GM19351 (cell line): Measurements from ENCODE around the gene GON4L.
"Not testable (repeated sequence)": the region's sequence is repeated elsewhere in the genome, so short reads cannot be mapped to it uniquely, and the experiment has no call there.

Source experiments
- ATAC-seq: cut with Tn5 transposase; IDR thresholded peaks from one replicate; pipeline ENCODE4 v1.9.1; 2021; ENCODE audit warnings: mild to moderate bottlenecking, moderate library complexity; ENCODE audit not compliant: unreplicated experiment

GON4L gene

DNA sequence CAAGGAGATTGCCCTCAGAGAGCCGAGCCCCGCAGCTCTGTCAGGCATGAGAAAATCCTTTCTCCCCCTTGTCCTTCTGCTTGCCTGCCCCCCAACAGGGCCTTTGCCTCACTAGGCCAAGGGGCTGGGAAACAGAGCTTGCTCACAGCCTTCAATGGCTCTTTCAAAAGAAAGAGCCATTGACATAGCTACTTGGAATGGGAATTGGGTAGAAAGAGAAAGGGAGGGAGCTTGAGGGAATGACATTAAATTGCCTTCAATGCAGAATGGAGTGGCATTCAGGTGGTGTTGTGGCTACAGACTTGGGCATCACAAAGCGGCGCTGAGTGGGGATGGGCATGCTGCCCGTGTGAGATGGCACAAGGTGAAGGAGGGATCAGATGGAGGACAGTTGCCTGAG, 15.5 kb upstream of the GON4L start:
- ATAC-seq, result no peak

DNA sequence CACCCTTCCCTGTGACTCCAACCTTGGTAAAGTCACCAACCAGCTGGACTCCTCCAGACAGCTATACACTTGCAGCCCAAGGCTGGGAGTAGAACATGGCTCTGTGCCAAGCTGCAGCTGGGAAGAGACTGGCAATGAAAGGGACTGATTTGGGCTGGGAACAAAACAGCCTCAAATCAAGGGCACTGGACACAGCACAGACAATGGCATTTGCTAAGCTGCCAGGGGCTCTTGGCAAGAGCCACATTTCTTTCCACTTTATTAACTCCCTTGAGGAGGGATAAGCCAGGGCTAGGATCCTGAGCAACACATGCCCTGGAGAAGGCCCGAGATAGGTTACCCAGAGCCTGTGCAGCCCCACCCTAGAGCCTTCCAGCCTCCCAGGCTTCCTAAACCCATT, 14.4 kb upstream of the GON4L start:
- no peak for ATAC-seq

DNA sequence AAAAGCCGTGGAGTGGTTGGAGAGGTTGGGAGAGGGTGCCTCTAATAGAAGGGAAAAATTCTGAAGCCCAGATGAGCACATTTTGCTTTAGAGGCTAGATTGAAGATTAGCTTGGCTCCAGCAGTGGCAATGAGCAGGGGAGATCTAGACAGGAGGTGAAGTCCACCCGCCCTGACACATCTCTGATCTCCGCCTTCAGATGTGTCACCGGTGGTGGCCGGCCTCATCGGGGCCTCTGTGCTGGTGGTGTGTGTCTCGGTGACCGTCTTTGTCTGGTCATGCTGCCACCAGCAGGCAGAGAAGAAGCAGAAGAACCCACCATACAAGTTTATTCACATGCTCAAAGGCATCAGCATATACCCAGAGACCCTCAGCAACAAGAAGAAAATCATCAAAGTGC, 10.8 kb upstream of the GON4L start:
- no peak for ATAC-seq

DNA sequence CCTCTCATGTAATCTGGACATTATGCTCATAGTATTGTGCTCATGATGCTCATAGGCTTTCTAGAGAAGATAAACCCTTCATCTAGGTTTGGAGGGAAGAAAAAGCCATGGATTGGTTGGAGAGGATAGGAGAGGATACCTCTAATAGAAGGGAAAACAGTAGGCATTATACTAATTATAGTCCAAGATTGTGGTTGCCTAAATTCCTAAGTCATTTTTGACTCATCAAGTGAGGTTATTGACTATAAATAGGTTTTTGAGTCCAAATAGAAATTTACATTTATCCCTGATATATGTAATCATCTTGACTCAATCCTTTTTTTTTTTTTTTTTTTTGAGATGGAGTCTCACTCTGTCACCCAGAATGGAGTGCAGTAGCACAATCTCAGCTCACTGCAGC, 7.4 kb upstream of the GON4L start:
- ATAC-seq, result no peak

DNA sequence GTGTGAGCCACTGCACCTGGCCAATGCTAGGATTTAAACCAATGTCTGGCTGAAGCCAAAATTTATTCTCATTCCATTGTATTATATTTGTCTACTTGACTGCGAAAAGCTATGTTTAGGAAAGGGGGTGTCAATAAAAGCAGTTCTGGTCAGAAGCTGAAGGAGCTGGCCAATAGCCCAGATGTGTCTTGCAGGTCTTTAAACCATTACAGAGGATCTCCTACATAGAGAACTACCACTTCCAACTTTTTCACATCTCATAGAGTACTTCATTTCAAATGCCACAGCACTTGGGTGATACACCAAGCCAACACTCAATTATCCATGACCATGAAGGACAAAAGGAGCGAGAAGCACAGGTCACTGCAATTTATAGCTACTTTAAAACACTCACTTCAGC, 4.9 kb upstream of the GON4L start:
- ATAC-seq, result no peak

DNA sequence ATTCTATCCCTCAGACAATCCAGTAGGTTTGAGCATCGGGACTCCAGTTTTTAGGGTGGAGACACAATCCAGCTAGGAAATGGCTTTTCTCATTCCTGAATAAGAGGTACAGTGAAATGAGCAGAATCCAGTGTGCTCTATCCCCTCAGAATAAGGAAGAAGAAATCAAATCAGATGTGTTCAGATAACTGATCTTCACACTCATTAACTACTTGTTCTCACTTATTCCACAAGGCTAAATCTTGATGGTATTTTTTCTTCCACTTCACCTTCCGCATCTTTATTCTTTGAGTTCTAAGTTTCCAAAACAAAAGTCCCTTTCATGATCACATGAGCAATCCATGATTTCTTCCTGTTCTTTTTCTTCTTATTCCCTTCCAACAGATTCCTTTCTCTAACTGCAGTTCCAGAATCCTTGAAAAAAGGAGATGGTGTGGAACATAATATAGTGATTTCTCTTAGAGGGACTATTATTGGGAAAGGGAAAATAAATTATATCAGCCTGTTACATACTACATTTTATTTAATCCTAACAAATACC, 4.0 kb upstream of the GON4L start:
- no peak for ATAC-seq

DNA sequence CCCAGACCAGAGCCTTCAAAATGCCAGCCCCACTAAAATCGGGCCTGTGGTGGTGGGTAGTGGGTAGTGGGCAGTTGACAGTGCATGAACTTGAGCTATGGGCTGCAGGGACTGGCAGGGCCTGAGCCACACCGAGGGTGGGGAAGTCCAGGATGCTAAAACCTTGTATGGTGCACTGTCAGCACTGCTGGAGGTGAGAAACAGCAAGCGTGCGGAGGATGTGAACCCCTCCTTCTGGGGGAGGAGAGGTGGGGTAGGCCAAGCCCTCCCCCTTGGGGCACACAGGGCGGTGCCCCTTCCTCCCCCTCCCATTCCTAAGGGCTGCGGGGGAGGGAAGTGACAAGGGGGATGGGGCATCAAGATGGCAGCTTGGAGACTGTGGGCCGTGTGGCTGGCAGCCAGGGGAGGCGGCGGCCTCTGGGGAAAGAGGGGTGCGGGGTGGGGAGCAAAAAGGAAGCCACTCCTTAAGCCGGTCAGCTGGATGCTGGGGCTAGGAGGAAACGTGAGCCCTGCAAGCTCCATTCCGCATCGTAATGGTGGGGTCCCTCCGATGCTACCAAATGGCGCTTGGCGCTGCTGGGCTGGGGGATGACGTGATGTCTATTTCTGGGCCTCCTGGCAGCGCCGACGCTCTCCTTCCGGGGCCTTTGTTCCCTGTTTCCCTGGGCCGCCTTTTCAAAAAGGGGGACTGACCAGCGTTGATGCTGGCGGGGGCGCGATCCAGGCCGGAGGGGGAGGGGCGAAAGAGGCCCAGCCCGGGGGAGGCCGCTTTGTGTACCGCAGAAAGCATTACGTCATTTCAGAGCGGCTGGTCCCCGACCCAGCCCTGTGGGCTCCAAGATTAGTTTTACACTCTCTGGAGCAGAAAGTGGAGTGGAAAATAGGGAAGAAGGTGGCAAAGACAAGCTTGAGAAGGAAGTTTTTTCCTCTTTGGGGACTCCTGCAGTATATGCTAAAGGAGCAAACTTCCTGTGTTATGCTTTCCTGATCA, 3.2 kb upstream of the GON4L start:
- no peak for ATAC-seq

DNA sequence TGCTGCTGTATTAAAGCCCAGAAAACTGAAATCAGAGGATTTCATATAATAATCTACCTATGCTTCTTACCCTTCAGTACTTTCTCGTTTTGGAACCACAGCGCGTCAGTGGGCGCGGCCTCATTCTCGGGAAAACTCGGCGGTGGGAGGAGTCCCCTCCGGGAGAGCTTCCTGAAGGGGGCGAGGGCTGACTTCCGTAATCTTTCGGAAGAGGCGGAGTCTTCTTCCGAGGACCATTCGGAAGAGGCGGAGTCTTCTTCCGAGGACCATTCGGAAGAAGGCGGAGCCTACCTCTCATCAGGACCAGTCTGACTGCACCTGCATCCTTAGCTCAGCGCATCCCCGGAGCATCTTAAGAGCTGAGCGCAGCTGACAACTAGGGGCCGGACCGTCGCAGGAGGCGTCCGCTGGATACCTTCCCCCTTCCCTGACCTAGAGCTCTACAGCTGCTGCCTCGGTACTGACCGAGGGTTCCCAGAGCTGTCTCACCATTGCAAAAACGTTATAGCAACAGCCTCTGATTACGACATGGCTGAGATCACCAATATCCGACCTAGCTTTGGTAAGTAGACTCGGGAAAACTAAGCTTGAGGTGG, 2.3 kb upstream of the GON4L start, which contains the start of gene SYT11:
SYT11 (plus strand) TSS at position 334 of the 596 bp plus-strand sequence; CDS start at position 529, 195 bp downstream.
- ATAC-seq, result peak; percentile 64

DNA sequence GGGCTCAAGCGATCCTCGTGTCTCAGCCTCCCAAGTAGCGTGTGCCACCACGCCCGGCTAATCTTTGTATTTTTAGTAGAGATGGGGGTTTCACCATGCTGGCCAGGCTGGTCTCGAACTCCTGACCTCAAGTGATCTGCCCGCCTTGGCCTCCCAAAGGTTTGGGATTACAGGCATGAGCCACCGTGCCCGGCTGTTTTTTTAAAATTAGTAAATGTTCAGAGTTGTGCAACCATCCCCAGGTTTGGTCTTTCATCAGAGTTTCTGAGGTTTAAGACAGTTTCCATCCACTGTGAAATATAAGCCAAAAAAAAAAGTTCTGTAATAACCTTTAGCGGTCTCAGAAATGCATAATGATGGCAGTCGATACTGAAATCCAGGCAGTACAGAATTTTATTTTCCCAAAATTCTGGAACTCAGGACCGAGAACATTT, 1.8 kb upstream of the GON4L start:
- ATAC-seq, result no peak

DNA sequence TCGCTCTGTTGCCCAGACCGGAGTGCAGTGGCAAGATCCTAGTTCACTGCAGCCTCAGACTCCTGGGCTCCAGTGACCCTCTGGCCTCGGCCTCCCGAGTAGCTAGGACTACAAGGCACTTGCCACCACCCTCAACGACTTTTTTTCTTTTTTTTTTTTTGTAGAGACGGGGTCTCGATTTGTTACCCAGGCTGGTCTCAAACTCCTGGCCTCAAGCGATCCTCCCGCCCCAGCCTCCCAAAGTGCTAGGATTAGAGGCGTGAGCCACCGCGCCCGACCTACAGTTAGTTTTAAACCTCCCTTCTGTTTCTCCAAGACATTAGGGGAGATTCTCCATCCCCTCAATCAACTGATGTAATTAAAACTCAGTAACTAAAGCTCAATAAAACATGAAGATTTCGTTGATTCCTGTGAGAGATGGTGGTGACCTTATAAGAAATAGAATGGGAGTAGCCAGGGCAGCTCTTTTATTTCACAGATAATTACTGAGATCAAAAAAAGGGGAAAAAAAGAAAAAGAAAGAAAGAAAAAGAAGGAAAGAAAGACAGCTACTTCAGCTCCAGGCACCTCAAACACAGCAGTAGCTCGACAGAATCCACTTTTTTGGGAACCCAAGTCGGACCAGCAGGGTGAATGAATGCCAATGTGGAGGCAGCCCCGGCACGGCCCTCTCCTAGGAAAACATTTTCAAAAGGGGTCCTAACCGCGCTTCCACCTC, 598 bp downstream of the GON4L start:
- no peak for ATAC-seq

DNA sequence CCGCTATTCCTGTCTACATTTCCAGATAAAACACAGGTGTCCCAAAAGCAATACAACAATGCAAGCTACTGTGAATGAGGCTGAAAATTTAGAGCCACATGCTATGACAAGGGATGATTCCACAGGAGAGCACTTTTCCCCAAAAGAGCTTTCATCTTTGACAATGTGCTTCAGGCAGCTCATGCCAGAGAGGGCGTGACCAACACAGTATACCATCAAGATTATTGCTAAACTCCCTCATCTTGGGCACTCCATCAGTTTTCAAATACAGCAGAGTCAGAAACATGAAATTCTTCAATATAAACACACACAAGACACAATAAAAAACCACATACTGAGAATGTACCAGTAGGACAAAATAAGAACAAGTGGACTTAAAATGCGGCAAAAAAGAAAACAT, 6.7 kb downstream of the GON4L start:
- no peak for ATAC-seq

DNA sequence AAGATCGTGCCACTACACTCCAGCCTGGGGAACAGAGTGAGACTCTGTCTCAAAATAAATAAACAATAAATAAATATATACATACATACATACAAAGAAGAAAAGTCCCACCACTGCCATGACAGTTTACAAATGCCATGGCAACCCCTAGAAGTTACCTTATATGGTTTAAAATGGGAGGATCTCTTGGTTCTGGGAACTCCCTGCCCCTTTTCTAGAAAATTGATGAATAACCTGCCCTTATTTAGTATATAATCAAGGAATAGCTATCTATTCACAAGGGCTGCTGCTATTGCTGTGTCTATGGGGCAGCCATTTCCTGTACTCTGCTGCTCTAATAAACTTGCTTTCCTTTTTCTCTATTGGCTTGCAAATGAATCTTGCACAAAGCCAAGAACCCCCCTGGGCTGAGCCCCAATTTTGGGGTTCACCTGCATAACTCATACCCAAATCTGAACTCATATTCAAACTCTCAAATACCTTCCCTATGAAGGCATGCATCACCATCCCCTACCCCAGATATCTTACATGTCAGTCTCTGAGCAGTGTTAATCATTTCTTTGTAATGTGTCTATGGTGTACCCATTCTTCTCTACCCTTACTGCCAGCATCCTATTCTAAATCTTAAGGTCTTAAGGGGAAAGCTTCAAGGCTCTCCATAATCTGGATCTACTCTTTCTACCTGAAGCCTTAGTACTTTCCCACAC, 9.0 kb downstream of the GON4L start:
- no peak for ATAC-seq

DNA sequence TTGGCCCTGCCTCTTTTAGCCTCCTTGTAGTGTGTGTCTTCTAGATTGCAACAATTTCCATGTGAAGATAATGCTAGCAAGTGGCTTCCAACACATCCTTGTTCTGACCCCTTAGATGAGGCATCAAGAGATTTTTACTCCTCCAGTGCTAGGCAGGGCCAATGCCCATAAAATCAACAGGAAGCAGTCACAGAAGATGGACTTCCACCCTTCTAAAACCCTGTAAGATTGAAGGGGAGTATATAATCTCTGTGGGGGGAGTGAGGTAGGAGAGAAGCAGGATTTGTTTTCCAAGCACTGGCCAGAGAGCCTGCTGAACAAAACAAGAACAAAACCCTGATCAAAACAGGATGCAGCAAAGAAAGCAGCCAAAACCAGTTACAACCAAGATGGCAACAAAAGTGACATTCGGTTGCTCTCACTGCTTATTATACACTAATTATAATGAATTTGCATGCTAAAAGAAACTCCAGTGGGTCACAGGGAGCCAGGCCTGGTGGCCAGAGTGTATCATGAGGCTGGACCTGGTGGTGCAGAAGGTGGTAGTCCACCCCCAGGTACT, 12.1 kb downstream of the GON4L start:
- ATAC-seq, result no peak

DNA sequence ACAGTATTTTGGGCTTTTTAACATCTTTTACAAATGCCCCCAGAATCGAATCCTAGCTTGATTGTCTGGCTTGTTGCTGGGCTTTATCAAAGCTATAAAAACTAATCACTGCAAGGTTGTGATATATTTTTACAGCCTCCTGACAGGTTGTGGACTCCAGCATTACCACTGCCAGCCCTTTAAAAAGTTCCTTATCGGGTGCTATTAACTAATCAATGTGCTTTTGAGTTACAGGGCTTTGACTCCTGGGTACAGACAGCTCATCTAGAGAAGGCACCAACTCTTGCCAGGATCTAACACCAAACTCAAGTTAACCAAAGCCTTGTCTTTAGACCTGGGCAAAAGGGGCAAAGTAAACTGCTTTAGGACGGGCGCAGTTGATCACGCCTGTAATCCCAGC, 16.6 kb downstream of the GON4L start:
- ATAC-seq, result no peak

DNA sequence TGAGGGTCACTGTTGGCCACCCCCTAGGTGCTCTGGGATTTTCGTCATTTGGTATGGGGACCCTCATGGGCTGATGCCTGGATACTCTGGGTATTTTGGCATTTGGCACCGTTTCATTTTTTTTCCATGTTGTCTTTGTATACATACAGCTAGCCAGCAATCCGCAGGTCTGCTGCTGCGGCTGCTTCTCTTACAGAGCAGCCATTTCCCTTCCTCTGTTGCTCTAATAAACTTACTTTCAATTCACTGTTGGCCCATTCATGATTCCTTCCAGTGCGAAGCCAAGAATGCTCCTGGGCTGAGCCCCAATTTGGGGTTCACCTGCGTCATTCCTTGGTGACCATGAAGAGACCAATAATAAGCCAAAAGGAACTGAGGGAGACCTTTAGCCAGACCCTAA, 21.5 kb downstream of the GON4L start:
- ATAC-seq, result no peak

DNA sequence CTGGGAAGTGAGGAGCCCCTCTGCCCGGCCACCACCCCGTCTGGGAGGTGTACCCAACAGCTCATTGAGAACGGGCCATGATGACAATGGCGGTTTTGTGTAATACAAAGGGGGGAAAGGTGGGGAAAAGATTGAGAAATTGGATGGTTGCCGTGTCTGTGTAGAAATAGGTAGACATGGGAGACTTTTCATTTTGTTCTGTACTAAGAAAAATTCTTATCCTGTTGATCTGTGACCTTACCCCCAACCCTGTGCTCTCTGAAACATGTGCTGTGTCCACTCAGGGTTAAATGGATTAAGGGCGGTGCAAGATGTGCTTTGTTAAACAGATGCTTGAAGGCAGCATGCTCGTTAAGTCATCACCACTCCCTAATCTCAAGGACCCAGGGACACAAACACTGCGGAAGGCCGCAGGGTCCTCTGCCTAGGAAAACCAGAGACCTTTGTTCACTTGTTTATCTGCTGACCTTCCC, 22.1 kb downstream of the GON4L start:
- ATAC-seq, result not testable (repeated sequence)

DNA sequence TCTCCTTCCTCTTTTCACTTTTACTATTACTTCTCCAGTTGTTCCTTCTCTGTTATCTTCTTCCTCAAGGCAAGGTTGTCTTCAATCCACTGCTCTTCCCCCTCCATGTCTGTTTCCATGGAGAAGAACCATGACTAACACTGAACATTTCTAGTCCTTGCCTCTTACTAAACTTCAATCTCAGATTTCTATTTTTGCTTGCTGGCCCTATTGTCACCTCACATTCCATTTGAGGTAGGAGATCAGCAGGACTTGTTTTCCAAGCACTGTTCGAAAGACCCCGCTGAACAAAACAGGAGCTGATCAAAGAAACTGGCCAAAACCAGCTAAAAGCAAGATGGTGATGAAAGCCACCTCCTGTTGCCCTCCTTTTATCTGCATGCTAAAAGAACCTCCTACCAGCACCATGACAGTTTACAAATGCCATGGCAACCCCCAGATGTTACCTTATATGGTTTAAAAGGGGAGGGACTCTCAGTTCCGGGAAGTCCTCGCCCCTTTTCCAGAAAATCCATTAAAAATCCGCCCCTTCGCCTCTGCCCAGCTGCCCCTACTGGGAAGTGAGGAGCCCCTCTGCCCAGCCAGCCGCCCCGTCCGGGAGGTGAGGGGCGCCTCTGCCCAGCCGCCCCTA, 22.6 kb downstream of the GON4L start:
- no peak for ATAC-seq

DNA sequence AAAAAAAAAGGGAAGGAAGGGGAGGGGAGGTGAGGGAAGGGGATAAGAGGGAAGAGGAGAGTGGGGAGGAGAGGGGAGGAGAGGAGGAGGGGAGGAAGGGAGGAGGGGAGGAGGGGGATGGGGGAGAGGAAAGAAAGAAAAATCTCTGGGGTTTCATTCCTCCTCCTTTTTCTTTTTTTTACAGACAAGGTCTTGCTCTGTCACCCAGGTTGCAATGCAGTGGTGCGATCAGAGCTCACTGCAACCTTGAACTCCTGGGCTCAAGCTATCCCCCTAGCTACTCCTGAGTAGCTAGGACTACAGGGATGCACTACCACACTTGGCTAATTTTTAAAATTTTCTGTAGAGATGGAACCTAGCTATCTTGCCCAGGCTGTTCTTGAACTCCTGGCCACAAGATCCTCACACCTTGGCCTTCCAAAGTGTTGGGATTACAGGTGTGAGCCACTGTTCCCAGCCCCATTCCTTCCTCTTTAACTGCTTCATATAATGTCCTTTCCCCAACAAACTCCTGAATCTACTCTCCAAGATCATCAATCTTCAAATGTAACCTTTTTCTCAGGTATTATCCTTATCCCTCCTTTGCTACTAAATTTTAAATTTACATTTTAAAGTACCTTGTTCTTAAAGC, 23.2 kb downstream of the GON4L start:
- no peak for ATAC-seq

DNA sequence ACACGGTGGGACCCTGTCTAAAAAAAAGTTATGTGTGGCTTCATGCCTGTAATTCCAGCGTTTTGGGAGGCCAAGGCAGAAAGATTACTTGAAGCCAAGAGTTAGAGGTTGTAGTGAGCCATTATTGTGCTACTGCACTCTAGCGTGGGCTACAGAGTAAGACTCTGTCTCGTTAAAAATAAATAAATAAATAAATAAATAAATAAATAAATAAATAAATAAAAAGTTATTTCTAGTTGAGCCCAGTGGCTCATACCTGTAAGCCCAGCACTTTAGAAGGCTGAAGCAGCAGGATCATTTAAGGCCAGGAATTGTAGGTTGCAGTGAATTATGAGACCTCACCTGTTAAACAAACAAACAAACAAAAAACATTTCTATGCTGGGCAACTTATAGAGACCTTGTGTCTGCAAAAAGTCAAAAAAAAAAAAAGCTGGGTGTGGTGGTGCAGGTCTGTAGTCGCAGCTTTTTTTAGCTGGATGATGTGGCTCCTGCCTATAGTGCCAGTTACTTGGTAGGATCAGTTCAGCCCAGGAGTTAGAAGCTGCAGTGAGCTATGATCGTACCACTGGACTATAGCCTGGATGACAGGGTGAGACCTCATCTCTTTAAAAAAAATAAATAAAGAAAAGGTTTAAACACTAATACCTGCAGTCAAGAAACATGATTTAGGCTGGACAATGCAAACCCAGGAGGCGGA, 25.6 kb downstream of the GON4L start:
- ATAC-seq, result no peak
